ENCODE results near the gene CYP1A2. TPM values are rescaled to one million over a fixed set of nuclear protein-coding genes. Genes with fewer than 3 reads are reported as not detected.

The CYP1A2 gene
- polyA plus RNA-seq, 3 donors = not detected

GRCh38 chr15:74768771-74769342 is 20.2 kb downstream of the CYP1A2 start:
- H3K4me2 ChIP-seq (replicated peaks; ENCODE audit: extremely low read depth, low read length, poor library complexity, severe bottlenecking) = no peak overlapping the region
- peak; percentile 86 for TF ChIP-seq CTCF (IDR thresholded peaks at IDR 0.05)
- no peaks in the 10 kb centered on the region for H4K20me1 ChIP-seq (ENCODE audit: insufficient read depth, low read length)
- peaks cover 0 to 3% of the 10 kb centered on the region in 2 donors for H3K27me3 ChIP-seq (ENCODE audit: control insufficient read depth in 2 of 2, insufficient read depth in 2 of 2, low read length in 2 of 2)
- no peak overlapping the region for H3K9ac ChIP-seq (ENCODE audit: insufficient read depth, low read length, poor library complexity, severe bottlenecking)
- H3K36me3 Mint-ChIP-seq = no peaks in the 10 kb centered on the region
- H3K27ac Mint-ChIP-seq = no peak overlapping the region
- no peaks in the 10 kb centered on the region for H3K36me3 ChIP-seq (replicated peaks in 1 of 2; ENCODE audit: control insufficient read depth in 1 of 2, insufficient read depth in 2 of 2, low read length in 2 of 2)
- intact Hi-C loops (cut with micrococcal nuclease) = loop anchor here (1.0 to 10.0 kb wide), 4 partner anchors 24 to 397 kb away; no protein-coding TSS in a partner anchor
- H3K79me2 ChIP-seq (ENCODE audit: insufficient read depth, low read length) = no peaks in the 10 kb centered on the region
- no peak overlapping the region for H3K27ac ChIP-seq (ENCODE audit: low read depth in 1 of 2, low read length in 2 of 2)
- no peak overlapping the region for H3K4me3 ChIP-seq (replicated peaks in 1 of 3; ENCODE audit: low read depth in 2 of 3, low read length in 3 of 3)
- H3K27me3 Mint-ChIP-seq (ENCODE audit: low read depth in 3 of 3) = peaks cover 9 to 16% (median 11%) of the 10 kb centered on the region in 3 donors
- H3K4me3 Mint-ChIP-seq = peak overlapping the region in 1 of 2 donors; percentile 50
- no peaks in the 10 kb centered on the region for H3K9me3 Mint-ChIP-seq
- H2AFZ ChIP-seq (ENCODE audit: insufficient read depth, low read depth, low read length, poor library complexity, severe bottlenecking) = no peak overlapping the region
- H3K4me1 ChIP-seq (ENCODE audit: control insufficient read depth in 1 of 2, insufficient read depth in 2 of 2, low read length in 2 of 2) = peaks cover 12 to 19% of the 10 kb centered on the region in 2 donors
- H3K9me3 ChIP-seq (replicated peaks in 1 of 2; ENCODE audit: control insufficient read depth in 1 of 2, insufficient read depth in 1 of 2, low read length in 2 of 2) = no peaks in the 10 kb centered on the region
- DNase-seq = peak; percentile 60 to 75 (median 71)
- 6% methylated on average over 7 of the region's 9 CpGs for WGBS (ENCODE audit: insufficient coverage)
- H3K4me1 Mint-ChIP-seq = peaks cover 20% of the 10 kb centered on the region

- Mint-ChIP-seq H3K27me3 (ENCODE audit: low read depth in 3 of 3) (peaks cover 7 to 15% (median 11%) of the 10 kb centered on the region in 3 donors), H3K27ac (no peak overlapping the region), H3K4me3 (no peak overlapping the region), H3K36me3 (no peaks in the 10 kb centered on the region), H3K4me1 (peaks cover 27% of the 10 kb centered on the region), H3K9me3 (no peaks in the 10 kb centered on the region)
- Histone ChIP-seq H3K36me3 (replicated peaks in 1 of 2; ENCODE audit: control insufficient read depth in 1 of 2, insufficient read depth in 2 of 2, low read length in 2 of 2) (no peaks in the 10 kb centered on the region), H3K9ac (ENCODE audit: insufficient read depth, low read length, poor library complexity, severe bottlenecking) (no peak overlapping the region), H3K4me1 (ENCODE audit: control insufficient read depth in 1 of 2, insufficient read depth in 2 of 2, low read length in 2 of 2) (peaks cover 19 to 26% of the 10 kb centered on the region in 2 donors), H3K4me2 (replicated peaks; ENCODE audit: extremely low read depth, low read length, poor library complexity, severe bottlenecking) (no peak overlapping the region), H3K79me2 (ENCODE audit: insufficient read depth, low read length) (no peaks in the 10 kb centered on the region), H2AFZ (ENCODE audit: insufficient read depth, low read depth, low read length, poor library complexity, severe bottlenecking) (no peak overlapping the region), H3K27ac (ENCODE audit: low read depth in 1 of 2, low read length in 2 of 2) (no peak overlapping the region), H4K20me1 (ENCODE audit: insufficient read depth, low read length) (no peaks in the 10 kb centered on the region), H3K27me3 (ENCODE audit: control insufficient read depth in 2 of 2, insufficient read depth in 2 of 2, low read length in 2 of 2) (peaks cover 0 to 3% of the 10 kb centered on the region in 2 donors), H3K9me3 (replicated peaks in 1 of 2; ENCODE audit: control insufficient read depth in 1 of 2, insufficient read depth in 1 of 2, low read length in 2 of 2) (no peaks in the 10 kb centered on the region), H3K4me3 (replicated peaks in 1 of 3; ENCODE audit: low read depth in 2 of 3, low read length in 3 of 3) (no peak overlapping the region)
- intact Hi-C loops (cut with micrococcal nuclease) = loop anchor here (1.0 to 10.0 kb wide), 6 partner anchors 17 to 397 kb away; no protein-coding TSS in a partner anchor
- WGBS (ENCODE audit: insufficient coverage) = 76% methylated on average over 7 of the region's 7 CpGs
- TF ChIP-seq CTCF (IDR thresholded peaks at IDR 0.05) = no peak
- DNase-seq = no peak
Measured at GRCh38 chr15:74769463-74770025, 20.9 kb downstream of the CYP1A2 start.

All from CD14-positive monocyte (primary cell).